ENCODE data around the gene SPAG4.

DNA sequence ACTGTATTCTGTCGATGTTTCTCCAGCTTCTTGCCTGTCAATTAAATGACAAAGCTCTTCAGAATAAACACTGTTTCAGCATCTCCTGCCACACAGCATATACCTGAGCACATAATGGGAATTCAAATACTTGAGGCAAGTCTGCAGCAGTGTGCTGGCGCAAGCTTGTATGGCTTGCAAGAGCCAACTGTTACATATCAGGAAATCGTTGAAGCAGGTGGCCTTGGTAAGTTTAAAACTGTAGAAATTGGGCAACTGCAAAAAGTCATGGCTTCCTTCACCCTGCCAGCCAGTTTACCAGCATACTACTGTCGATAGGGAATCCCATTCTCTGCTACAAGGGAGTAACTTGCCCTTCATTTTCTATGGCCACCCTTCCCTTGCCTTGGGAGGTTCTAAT is 26.1 kb downstream of the SPAG4 start:
- no peak for TF ChIP-seq CTCF (IDR thresholded peaks at IDR 0.05; ENCODE audit: insufficient read depth, low read depth, low read length)
- no peak for TF ChIP-seq EZH2 (IDR thresholded peaks at IDR 0.05; ENCODE audit: insufficient read depth, low read length)

Measured in astrocyte (in vitro differentiated cells and primary cell).